Measurements from ENCODE around the gene TUT1. TPM values are rescaled to one million over a fixed set of nuclear protein-coding genes. Genes with fewer than 3 reads are reported as not detected.
"Not testable (repeated sequence)": the region's sequence is repeated elsewhere in the genome, so short reads cannot be mapped to it uniquely, and the experiment has no call there.

TUT1 gene
- total and polyA plus RNA-seq, 7 experiments from 2014 or later, result 20.2 to 54.6 (median 35.4) TPM

GRCh38 chr11:62621027-62621566 lies 29.8 kb upstream of the TUT1 start:
- Histone ChIP-seq H3K36me3 (ENCODE audit: control insufficient read depth in 2 of 3, insufficient read depth in 3 of 3, low read length in 3 of 3) (peaks cover 0 to 30% (median 10%) of the 10 kb centered on the region in 3 experiments), H3K4me3 (ENCODE audit: low read length) (peak overlapping the region; percentile 97), H3K9me3 (ENCODE audit: control insufficient read depth in 2 of 3, low read length in 3 of 3) (no peaks in the 10 kb centered on the region), H3K27me3 (ENCODE audit: control insufficient read depth in 2 of 2, insufficient read depth in 2 of 2, low read length in 2 of 2) (no peaks in the 10 kb centered on the region), H3K27ac (ENCODE audit: low read depth, low read length) (peak overlapping the region; percentile 92), H3K4me1 (ENCODE audit: control insufficient read depth in 2 of 2, insufficient read depth in 2 of 2, low read length in 2 of 2) (peaks cover 11% of the 10 kb centered on the region in 2 donors)
- no peak for ATAC-seq
- Mint-ChIP-seq H3K9me3 (peaks cover 0 to 2% (median 0%) of the 10 kb centered on the region in 11 donors), H3K4me3 (peak overlapping the region; percentile 91 to 99 (median 94)), H3K27ac (peak overlapping the region; percentile 92 to 99 (median 95)), H3K4me1 (peaks cover 13 to 29% (median 26%) of the 10 kb centered on the region in 7 donors), H3K36me3 (peaks cover 6 to 27% (median 15%) of the 10 kb centered on the region in 5 donors), H3K27me3 (no peaks in the 10 kb centered on the region)
- intact Hi-C loops (cut with micrococcal nuclease), result no loop called here
- ChIA-PET CTCF (interaction anchor here (0.6 to 1.8 kb wide), 12 partner anchors 9 to 196 kb away, joined by 3 to 6 read pairs (median 4); partner anchors contain the start of genes C11orf98, CSKMT and TUT1), POLR2A (interaction anchor here (0.7 to 10.0 kb wide), 24 partner anchors 10 to 234 kb away, joined by 3 to 94 read pairs (median 8); partner anchors contain the start of genes C11orf98, CSKMT, EEF1G and EML3)
- DNase-seq, result no peak

- H3K4me3 Mint-ChIP-seq; DNase-seq; H3K27me3 Mint-ChIP-seq; H3K27ac ChIP-seq (ENCODE audit: low read depth, low read length); H3K27me3 ChIP-seq (ENCODE audit: control insufficient read depth in 2 of 2, insufficient read depth in 2 of 2, low read length in 2 of 2); intact Hi-C loops (cut with micrococcal nuclease); ATAC-seq; H3K9me3 Mint-ChIP-seq; H3K4me3 ChIP-seq (ENCODE audit: low read length); H3K9me3 ChIP-seq (ENCODE audit: control insufficient read depth in 2 of 3, low read length in 3 of 3): not testable (repeated sequence)
- Mint-ChIP-seq H3K4me1 (peaks cover 17 to 41% (median 33%) of the 10 kb centered on the region in 7 donors), H3K27ac (peak overlapping the region in 1 of 9 donors; percentile 28), H3K36me3 (peaks cover 0 to 16% (median 5%) of the 10 kb centered on the region in 5 donors)
- Histone ChIP-seq H3K36me3 (ENCODE audit: control insufficient read depth in 2 of 3, insufficient read depth in 3 of 3, low read length in 3 of 3) (peaks cover 0 to 28% (median 0%) of the 10 kb centered on the region in 3 experiments), H3K4me1 (ENCODE audit: control insufficient read depth in 2 of 2, insufficient read depth in 2 of 2, low read length in 2 of 2) (peaks cover 11 to 15% of the 10 kb centered on the region in 2 donors)
- ChIA-PET POLR2A (interaction anchor here (0.7 to 10.0 kb wide), 5 partner anchors 15 to 55 kb away, joined by 3 to 94 read pairs (median 3); partner anchors contain the start of genes C11orf98, CSKMT, MTA2 and UQCC3), CTCF (interaction anchor here (0.6 kb wide), 1 partner anchor 1590 kb away, joined by 3 read pairs; the partner anchor contains the start of gene FERMT3)
Observed at GRCh38 chr11:62616957-62617356, 25.6 kb upstream of the TUT1 start.

- peak overlapping the region in 2 of 9 donors; percentile 94 for H3K27ac Mint-ChIP-seq
- H3K9me3 Mint-ChIP-seq, result no peaks in the 10 kb centered on the region
- DNase-seq, result no peak
- ChIA-PET CTCF (interaction anchor here (0.9 kb wide), 1 partner anchor 24 kb away, joined by 3 read pairs; the partner anchor contains the start of gene TUT1), POLR2A (interaction anchor here (0.8 to 1.3 kb wide), 4 partner anchors 24 to 50 kb away, joined by 3 to 5 read pairs (median 3); partner anchors contain the start of genes C11orf98, CSKMT, INTS5 and TUT1)
- H3K36me3 Mint-ChIP-seq, result peaks cover 0 to 12% (median 5%) of the 10 kb centered on the region in 5 donors
- Histone ChIP-seq H3K27ac (ENCODE audit: low read depth, low read length) (no peak overlapping the region), H3K36me3 (ENCODE audit: control insufficient read depth in 2 of 3, insufficient read depth in 3 of 3, low read length in 3 of 3) (peaks cover 0 to 34% (median 0%) of the 10 kb centered on the region in 3 experiments), H3K27me3 (ENCODE audit: control insufficient read depth in 2 of 2, insufficient read depth in 2 of 2, low read length in 2 of 2) (no peaks in the 10 kb centered on the region), H3K4me3 (ENCODE audit: low read length) (no peak overlapping the region), H3K9me3 (ENCODE audit: control insufficient read depth in 2 of 3, low read length in 3 of 3) (no peaks in the 10 kb centered on the region), H3K4me1 (ENCODE audit: control insufficient read depth in 2 of 2, insufficient read depth in 2 of 2, low read length in 2 of 2) (peaks cover 16 to 19% of the 10 kb centered on the region in 2 donors)
- ATAC-seq, result no peak
- intact Hi-C loops (cut with micrococcal nuclease), result no loop called here
- H3K27me3 Mint-ChIP-seq, result no peaks in the 10 kb centered on the region
- no peak overlapping the region for H3K4me3 Mint-ChIP-seq
- H3K4me1 Mint-ChIP-seq, result peaks cover 14 to 43% (median 36%) of the 10 kb centered on the region in 7 donors
Observed at GRCh38 chr11:62615521-62615920, 24.2 kb upstream of the TUT1 start.

- Mint-ChIP-seq H3K4me3 (peak overlapping the region in 6 of 10 donors; percentile 31 to 99 (median 58)), H3K27ac (peak overlapping the region; percentile 73 to 95 (median 89)), H3K9me3 (no peaks in the 10 kb centered on the region), H3K36me3 (peaks cover 0 to 17% (median 4%) of the 10 kb centered on the region in 5 donors), H3K27me3 (no peaks in the 10 kb centered on the region), H3K4me1 (peaks cover 25 to 46% (median 40%) of the 10 kb centered on the region in 7 donors)
- POLR2A ChIA-PET, result interaction anchor here (0.7 to 12.0 kb wide), 5 partner anchors 7 to 237 kb away, joined by 3 to 219 read pairs (median 64); partner anchors contain the start of genes B3GAT3, C11orf98, CSKMT and GANAB
- Histone ChIP-seq H3K4me3 (ENCODE audit: low read length) (no peak overlapping the region), H3K27me3 (ENCODE audit: control insufficient read depth in 2 of 2, insufficient read depth in 2 of 2, low read length in 2 of 2) (no peaks in the 10 kb centered on the region), H3K27ac (ENCODE audit: low read depth, low read length) (no peak overlapping the region), H3K36me3 (ENCODE audit: control insufficient read depth in 2 of 3, insufficient read depth in 3 of 3, low read length in 3 of 3) (peaks cover 0 to 38% (median 0%) of the 10 kb centered on the region in 3 experiments), H3K9me3 (ENCODE audit: control insufficient read depth in 2 of 3, low read length in 3 of 3) (no peaks in the 10 kb centered on the region), H3K4me1 (ENCODE audit: control insufficient read depth in 2 of 2, insufficient read depth in 2 of 2, low read length in 2 of 2) (peaks cover 16 to 28% of the 10 kb centered on the region in 2 donors)
- intact Hi-C loops (cut with micrococcal nuclease), result loop anchor here in 1 of 2 donors (5.0 kb wide), 1 partner anchor 228 kb away; no protein-coding TSS in a partner anchor
- DNase-seq (no peak), ATAC-seq (no peak)
- CTCF ChIA-PET, result interaction anchor here (1.8 to 4.1 kb wide), 2 partner anchors 22 to 34 kb away, joined by 6 to 27 read pairs; partner anchors contain the start of gene TUT1
Observed at GRCh38 chr11:62614275-62614674, 23.0 kb upstream of the TUT1 start.

- DNase-seq (no peak), ATAC-seq (no peak)
- no peaks in the 10 kb centered on the region for H3K27me3 ChIP-seq (ENCODE audit: control insufficient read depth in 2 of 2, insufficient read depth in 2 of 2, low read length in 2 of 2)
- H3K27ac ChIP-seq (ENCODE audit: low read depth, low read length), result peak overlapping the region; percentile 92
- H3K27ac Mint-ChIP-seq, result peak overlapping the region; percentile 64 to 95 (median 89)
- no peaks in the 10 kb centered on the region for H3K9me3 Mint-ChIP-seq
- POLR2A ChIA-PET, result interaction anchor here (0.6 to 12.0 kb wide), 8 partner anchors 8 to 1225 kb away, joined by 3 to 219 read pairs (median 8); partner anchors contain the start of genes B3GAT3, C11orf98, CSKMT and GANAB
- peaks cover 0 to 19% (median 0%) of the 10 kb centered on the region in 5 donors for H3K36me3 Mint-ChIP-seq
- H3K4me3 Mint-ChIP-seq, result peak overlapping the region; percentile 47 to 99 (median 70)
- H3K4me1 ChIP-seq (ENCODE audit: control insufficient read depth in 2 of 2, insufficient read depth in 2 of 2, low read length in 2 of 2), result peaks cover 19 to 29% of the 10 kb centered on the region in 2 donors
- H3K27me3 Mint-ChIP-seq, result no peaks in the 10 kb centered on the region
- intact Hi-C loops (cut with micrococcal nuclease), result loop anchor here (2.0 to 5.0 kb wide), 3 partner anchors 33 to 229 kb away; partner anchors contain the start of genes C11orf98 (in 1 of the 2), CSKMT (in 1 of the 2) and GANAB (in 1 of the 2)
- no peak overlapping the region for H3K4me3 ChIP-seq (ENCODE audit: low read length)
- H3K9me3 ChIP-seq (ENCODE audit: control insufficient read depth in 2 of 3, low read length in 3 of 3), result no peaks in the 10 kb centered on the region
- peaks cover 0 to 47% (median 0%) of the 10 kb centered on the region in 3 experiments for H3K36me3 ChIP-seq (ENCODE audit: control insufficient read depth in 2 of 3, insufficient read depth in 3 of 3, low read length in 3 of 3)
- CTCF ChIA-PET, result interaction anchor here (0.5 to 4.1 kb wide), 7 partner anchors 12 to 87 kb away, joined by 3 to 27 read pairs (median 3); partner anchors contain the start of genes C11orf98, CSKMT, MTA2 and TUT1
- peaks cover 31 to 49% (median 41%) of the 10 kb centered on the region in 7 donors for H3K4me1 Mint-ChIP-seq
Observed at GRCh38 chr11:62613291-62613778, 22.0 kb upstream of the TUT1 start.

All from naive thymus-derived CD4-positive, alpha-beta T cell (primary cell).